ENCODE measurements around the gene FAM111A.

The FAM111A gene

GRCh38 chr11:59141673-59142460, 789 bp upstream of the FAM111A start:
- DNase-seq: no peak

- DNase-seq: no peak
These were observed 1.4 kb downstream of the FAM111A start for GRCh38 chr11:59144096-59144495.

GRCh38 chr11:59144579-59145345, 2.1 kb downstream of the FAM111A start:
- DNase-seq: peak; percentile 9

- no peak for DNase-seq
These were observed 2.9 kb downstream of the FAM111A start for GRCh38 chr11:59145534-59145933.

GRCh38 chr11:59151761-59152160, 9.1 kb downstream of the FAM111A start:
- no peak for DNase-seq

- DNase-seq: no peak
These were observed 9.8 kb downstream of the FAM111A start for GRCh38 chr11:59152312-59152951.

GRCh38 chr11:59154610-59155009, 12.0 kb downstream of the FAM111A start:
- DNase-seq: no peak

GRCh38 chr11:59157433-59157832, 14.8 kb downstream of the FAM111A start:
- no peak for DNase-seq

GRCh38 chr11:59158206-59159068, 15.8 kb downstream of the FAM111A start:
- DNase-seq: no peak

- DNase-seq: no peak
These were observed 21.4 kb downstream of the FAM111A start for GRCh38 chr11:59164028-59164427.

GRCh38 chr11:59171508-59172322, 29.1 kb downstream of the FAM111A start, which contains the start of gene DTX4:
Gene DTX4, plus strand, starts transcription at chr11:59172132. Its CDS starts 464 bp downstream, at chr11:59172596.
- peak; percentile 52 for DNase-seq

- DNase-seq: no peak
These were observed 29.9 kb downstream of the FAM111A start for GRCh38 chr11:59172345-59173079.

- DNase-seq: no peak
These were observed 30.7 kb downstream of the FAM111A start for GRCh38 chr11:59173080-59173963.

GRCh38 chr11:59173964-59174663, 31.5 kb downstream of the FAM111A start:
- no peak for DNase-seq

- DNase-seq: no peak
These were observed 32.0 kb downstream of the FAM111A start for GRCh38 chr11:59174664-59175033.

GRCh38 chr11:59175091-59175501, 32.4 kb downstream of the FAM111A start:
- DNase-seq: no peak

GRCh38 chr11:59176330-59176729, 33.7 kb downstream of the FAM111A start:
- no peak for DNase-seq

GRCh38 chr11:59178402-59178801, 35.7 kb downstream of the FAM111A start:
- no peak for DNase-seq

- DNase-seq: no peak
These were observed 36.5 kb downstream of the FAM111A start for GRCh38 chr11:59179121-59179520.
